Esophagus squamous epithelium (tissue), 4 donors: ENCODE data around the gene TTC8.

Source experiments
- POLR2A ChIP-seq, 4 donors: fragments of 450-650 bp; IDR thresholded peaks; one replicate each; pipeline ENCODE4 v1.6.1; 2017; ENCODE audit warnings: antibody characterized with exemption in 4 of 4, mild to moderate bottlenecking in 4 of 4, moderate library complexity in 3 of 4
- TF ChIP-seq, protein P1 (sequence below), 6 experiments: fragments of 450-650 bp in 4 of 6; fragments of 200-600 bp in 2 of 6; sonication (generic) in 2 of 6; IDR thresholded peaks; one replicate each; pipeline ENCODE4 v1.5.1; 2016 to 2019; ENCODE audit warnings: antibody characterized with exemption in 6 of 6, mild to moderate bottlenecking in 4 of 6, moderate library complexity in 4 of 6

DNA sequence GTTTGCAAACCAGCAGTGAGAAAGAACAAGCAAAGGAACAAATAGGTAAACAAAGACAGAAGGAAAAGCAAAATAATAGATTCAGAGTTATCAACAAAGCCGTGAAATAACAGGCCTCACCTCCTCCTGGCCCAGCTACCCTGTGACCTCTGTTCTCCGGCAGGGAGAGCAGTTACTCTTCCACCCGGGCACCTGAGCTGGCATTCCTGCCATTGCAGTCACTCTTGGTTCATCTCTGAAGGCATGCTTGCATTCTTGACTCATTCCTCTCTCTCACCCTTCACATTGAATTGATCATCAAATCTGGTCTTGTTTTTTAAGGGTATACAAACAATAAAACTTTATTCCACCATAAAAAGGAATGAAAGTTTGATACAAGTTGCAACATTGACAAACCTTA, 95.1 kb downstream of the TTC8 start:
- TF ChIP-seq, protein P1, sequence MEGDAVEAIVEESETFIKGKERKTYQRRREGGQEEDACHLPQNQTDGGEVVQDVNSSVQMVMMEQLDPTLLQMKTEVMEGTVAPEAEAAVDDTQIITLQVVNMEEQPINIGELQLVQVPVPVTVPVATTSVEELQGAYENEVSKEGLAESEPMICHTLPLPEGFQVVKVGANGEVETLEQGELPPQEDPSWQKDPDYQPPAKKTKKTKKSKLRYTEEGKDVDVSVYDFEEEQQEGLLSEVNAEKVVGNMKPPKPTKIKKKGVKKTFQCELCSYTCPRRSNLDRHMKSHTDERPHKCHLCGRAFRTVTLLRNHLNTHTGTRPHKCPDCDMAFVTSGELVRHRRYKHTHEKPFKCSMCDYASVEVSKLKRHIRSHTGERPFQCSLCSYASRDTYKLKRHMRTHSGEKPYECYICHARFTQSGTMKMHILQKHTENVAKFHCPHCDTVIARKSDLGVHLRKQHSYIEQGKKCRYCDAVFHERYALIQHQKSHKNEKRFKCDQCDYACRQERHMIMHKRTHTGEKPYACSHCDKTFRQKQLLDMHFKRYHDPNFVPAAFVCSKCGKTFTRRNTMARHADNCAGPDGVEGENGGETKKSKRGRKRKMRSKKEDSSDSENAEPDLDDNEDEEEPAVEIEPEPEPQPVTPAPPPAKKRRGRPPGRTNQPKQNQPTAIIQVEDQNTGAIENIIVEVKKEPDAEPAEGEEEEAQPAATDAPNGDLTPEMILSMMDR (IDR thresholded peaks at IDR 0.05), result no peak
- TF ChIP-seq POLR2A (IDR thresholded peaks at IDR 0.05), result no peak
